RCC 7860 (cell line): ENCODE measurements around the gene IL34.

Experiments
- DNase-seq: peaks from one replicate; pipeline ENCODE4 v3.0.0-alpha.2; 2015; ENCODE audit warnings: low spot score
- FAIRE-seq: peaks from 2 replicates; lab custom pipeline; 2012; peaks lifted over from hg19 to GRCh38; lab: Jason Lieb, UNC

IL34 gene

DNA sequence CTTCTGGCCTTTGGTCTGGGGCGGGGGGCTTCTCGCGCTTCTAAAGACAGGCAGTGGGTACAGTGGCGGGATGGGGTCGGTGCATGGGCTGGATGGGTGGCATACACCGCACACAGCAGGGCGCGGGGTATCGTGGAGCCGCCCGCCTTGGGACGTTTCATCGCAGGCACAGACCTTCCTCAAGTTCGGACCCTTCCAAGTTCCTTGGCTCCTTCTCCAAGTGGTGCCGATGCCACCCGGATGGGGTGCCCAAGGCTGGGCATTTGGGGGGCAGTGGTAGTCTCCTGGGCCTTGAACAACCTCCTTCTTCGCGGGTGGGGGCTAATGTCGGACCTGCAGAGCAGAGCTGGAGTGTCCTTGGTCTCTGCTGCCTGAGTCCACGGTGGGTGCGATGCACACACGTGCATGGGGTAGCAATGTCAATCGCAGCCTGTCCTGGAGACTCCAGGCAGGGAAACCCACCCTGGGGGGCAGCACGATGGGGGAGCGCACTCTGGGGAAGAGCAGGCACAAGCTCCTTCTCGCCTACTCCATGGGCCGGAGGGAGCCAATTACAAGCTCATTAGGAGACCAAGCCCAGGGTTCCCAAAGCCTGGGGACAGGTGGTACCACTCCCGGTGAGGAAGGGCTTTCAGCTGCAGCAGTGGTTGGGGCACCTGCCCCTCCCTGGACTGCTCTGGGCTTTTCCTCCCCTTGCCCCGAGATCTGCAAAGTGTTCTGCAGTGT is 40.2 kb downstream of the IL34 start:
- DNase-seq, result no peak
- no peak for FAIRE-seq

DNA sequence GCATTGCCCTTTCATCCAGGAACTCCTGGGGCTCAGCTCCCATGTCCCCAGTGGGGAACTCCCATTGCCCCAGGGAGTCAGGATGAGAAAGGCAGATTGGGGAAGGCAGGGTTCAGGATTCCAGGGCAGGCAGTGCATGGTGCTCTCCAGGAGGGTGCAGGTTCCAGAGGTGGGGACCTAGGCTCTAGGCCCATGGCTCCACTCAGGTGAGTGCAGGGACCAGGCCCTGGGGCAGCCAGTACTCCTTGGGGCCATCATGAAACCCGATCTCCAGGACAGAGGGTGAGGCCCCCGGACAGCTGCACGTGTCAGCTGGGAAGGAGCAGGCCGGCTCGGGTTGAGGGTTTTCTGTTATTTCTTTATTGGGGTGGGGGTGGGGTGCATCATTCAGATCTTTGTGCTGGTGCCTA is 40.7 kb downstream of the IL34 start:
- DNase-seq (no peak), FAIRE-seq (no peak)

DNA sequence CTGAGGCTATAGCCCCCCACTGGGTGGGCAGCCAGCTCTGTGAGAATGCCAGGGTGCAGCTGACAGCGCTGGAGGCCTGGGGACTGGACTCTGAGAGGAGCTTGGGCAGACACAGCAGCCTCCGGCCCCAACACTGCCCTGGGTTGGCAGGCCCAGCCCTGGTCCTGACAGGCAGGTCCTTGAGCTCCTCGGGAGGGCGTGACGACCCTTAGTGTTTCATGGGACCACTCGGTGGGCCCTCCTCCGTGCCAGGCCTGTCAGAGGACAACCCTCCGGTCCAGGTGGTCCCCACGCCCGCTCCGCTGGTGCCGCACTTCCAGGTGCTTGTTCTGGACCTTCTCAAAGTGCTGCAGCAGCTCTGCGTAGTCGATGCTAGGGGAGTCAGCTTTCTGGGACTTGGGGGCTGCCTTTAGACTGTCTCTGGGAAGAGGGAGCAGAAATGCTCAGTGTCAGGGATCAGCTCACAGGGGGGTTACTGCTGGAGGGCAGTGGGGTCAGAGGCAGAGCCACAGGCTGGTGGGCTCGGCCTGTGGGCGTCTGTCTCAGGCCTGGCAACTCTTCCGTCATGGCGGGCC is 41.4 kb downstream of the IL34 start:
- no peak for FAIRE-seq
- no peak for DNase-seq

DNA sequence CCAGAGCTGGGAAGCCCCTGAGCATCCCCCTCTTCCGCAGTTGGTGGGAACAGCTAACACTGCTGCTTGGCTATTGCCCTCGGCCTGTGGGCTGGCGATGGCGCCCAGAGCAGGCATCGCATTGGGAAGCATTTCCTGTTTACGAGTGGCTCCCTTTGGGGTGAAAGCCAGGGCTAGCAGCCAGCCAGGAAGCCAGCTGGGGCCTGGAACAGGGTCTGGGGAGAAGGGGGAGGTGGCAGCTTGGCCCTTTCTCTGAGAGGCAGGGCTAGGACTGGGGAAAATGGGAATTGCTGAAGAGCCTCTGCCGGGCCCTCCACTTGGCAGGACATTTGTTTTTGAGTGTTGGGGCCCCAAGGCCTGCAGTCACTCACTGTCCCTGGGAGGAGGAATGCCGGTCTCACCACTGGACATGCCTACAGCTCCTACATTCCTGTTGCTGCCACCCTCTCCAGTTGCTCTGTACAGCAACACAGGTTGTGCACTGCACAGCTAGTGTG is 41.9 kb downstream of the IL34 start:
- FAIRE-seq (no peak), DNase-seq (no peak)

DNA sequence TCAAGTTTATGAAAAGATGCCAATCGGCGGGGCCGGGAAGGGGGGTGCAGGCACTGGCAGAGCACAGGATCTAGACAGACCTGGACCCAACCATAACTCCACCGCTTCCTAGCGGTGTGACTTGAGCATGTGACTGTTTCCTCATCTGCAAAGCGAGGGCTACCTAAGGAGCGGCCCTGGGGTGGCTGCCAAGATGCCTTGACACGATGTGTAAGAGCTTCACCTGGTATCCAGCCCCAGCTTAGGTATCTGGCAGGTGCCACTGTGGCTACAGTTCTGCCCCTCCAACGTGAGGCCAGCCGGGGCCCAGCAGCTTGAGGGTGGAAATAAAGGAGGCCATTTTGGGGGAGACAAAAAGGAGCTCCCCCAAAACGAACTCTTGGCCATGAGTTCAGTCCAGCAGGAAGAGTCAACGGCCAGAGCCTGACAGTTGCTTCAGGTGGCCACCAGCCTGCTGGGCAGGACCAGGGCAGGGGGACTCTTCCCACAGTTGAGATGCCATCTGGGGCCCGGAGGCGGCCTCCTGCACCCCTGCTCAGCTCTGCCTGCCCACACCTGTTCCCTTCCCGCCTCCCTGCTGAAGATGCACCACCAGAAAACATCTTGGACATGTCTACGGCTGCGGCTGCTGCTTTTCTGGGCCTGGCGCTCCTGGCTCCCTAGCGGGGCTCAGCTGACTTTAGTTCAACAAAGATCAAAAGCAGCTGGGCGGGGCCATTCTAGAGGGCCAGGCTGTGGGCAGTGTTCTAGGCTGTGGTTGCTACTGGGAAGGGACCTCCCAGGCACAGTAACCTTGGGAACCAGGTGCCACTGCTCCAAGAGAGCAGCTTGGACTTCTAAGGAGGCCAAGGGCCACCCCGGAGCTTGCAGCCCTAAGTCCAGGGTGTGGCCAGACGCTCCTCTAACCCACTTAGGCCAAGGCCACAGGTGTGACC is 42.9 kb downstream of the IL34 start:
- FAIRE-seq (no peak), DNase-seq (no peak)

DNA sequence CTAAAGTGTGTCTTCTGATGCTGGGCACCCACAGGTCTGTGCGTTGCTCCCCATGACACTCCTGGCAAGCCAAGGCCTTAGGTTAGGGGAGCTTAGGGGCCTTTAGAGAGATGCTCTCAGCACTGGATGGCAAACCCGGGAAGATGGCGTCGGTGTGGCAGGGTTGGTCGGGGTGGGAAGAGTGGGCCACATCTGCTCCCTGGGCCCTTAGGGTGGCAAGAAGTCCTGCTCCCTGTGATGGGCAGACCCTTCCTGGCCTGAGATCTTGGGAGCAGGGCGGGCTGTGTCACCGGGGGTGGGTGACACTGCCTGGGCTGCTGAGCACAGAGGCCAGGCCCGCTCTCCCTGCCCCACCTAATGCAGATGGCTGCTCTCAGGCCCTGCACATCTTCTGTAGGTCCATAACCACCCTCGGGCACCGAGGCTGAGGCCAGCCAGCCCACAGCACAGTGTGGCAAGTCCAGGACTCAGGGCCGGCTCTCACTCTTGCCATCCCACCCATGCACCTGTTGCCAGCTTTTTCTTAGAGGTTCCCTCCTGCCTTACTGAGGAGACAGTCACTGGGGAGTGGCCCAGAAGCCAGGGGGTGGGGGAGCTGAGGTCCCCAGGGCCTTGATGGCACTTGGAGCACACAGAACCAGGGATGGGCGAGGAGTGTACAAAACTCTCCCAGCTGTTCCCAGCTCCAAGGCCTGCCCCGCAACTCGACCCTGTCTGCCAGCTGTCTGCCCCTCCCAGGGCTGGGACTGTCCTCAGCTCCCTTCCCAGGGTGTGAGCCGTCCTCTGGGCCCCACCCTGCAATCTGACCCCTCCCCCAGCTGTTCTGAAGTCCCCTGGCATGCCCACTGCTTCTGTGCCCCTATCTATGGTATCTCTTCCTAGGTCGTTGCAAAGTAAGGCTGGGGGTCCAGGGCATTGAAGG is 43.9 kb downstream of the IL34 start:
- FAIRE-seq, result no peak

DNA sequence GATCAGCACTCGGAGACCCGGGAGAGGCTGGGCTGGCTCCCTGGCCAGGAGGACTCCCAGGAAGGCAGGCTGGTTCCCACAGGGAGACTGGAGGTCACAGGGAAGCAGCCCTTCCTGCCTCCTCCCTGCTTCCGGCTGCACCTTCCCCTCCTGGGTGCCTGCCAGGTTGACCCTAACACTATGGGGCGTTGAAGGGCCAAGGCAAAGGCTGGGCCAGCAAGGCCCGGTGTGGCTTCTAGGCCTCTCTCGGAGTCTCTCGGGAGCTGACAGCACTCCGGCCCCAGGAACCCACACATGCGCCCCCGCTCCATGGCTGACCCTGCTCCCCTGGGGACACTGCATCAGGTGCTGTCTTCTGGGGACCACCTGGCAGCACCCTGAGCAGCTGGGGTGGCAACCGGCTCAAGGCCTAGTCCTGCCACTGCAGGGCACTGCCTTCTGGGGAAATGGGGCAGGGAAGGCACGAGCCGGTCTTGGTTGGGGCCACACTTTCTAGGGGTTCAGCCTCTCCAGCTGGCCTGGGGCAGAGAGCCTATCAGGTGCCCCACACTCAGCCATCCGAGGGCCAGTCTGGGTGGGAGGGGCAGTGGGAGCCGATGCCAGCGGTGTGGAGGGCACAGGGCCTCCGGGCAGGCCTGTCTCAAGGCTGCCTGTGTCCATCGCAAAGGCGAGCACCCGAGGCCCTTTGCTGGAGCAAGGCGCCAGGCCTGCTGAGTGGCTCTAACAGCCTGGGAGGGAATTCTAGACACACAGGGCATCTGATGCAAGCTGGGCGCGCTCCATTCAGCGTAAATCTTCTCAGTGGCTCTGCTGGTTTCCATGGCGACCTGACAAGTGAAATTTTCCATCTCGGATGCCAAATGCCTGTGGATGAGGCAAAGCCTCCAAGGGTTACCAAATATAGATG is 45.1 kb downstream of the IL34 start:
- DNase-seq (no peak), FAIRE-seq (no peak)

More for the DNA sequence above, 43.9 kb downstream of the IL34 start:
- no peak for DNase-seq

DNA sequence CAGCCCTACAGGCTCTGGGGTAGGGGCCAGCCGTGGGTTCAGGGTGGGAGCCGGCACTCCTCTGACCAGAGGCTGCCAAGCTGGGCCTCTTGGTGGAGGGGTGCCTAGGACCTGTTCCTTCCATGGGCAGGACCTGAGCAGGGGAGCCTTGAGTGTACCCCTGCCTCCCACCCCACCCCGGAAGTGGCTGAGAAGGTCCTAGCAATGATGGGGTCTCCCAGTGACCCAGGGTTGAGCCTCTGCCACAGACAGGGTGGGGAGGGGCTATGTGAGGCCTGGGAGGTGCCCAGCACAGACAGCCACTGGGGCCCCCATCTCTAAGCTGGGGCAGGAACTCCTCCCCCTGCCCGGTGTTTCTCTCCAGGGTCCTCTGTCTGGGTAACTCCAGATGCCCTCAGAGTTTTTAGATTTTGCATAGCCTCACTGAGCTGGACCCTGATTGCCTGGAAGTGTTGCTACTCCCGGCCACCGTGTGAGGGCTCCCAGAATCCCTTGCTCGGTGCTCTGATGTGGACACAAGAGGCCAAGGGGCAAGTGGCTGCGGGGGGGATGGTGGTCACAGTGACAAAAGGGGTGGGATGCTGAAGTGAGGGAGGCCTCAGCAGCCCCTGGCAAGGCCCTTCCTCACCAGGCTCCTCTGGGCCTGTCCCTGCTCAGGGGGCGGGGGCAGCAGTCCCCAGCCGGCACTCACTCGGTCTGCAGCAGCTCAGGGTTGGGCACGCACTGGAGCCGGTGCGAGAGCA is 45.9 kb downstream of the IL34 start:
- FAIRE-seq (no peak), DNase-seq (no peak)

DNA sequence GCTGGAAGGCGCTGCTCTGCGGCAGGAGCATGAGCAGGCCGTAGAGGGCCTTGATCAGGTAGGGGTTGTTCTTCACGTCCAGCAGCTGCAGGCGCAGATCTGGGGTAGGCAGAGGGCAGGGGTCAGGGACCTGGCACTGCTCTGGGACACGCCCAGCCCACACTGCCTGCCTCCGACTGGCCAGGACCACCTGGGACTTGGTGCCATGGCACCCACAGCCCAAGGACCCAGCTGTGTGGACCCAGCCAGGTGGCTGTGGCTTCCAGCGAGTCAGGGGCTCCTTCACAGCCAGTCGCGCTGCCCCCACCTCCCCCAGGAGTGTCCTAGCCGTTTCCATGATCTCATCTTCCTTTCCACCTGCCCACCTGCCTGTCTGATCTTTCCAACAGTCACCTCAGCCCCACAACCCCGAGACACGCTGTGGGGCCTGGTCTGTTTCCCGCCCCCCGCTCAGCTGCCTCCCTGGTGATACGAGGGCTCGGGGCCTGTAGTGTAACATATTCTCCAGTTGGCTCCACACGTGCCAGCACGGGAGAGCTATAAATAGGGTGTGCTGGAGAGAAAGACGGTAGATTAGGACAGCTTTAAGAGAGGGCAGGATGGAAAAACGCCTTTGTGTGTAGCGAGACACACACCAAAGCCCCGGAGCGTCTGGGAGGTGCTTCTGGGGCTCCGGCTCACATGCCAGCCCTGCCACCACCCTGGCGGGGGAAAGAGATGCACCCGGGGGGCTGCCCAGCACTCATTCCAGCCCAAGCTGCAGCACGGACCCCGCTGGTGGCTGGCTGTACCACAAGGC is 46.7 kb downstream of the IL34 start:
- DNase-seq, result no peak
- FAIRE-seq, result no peak

DNA sequence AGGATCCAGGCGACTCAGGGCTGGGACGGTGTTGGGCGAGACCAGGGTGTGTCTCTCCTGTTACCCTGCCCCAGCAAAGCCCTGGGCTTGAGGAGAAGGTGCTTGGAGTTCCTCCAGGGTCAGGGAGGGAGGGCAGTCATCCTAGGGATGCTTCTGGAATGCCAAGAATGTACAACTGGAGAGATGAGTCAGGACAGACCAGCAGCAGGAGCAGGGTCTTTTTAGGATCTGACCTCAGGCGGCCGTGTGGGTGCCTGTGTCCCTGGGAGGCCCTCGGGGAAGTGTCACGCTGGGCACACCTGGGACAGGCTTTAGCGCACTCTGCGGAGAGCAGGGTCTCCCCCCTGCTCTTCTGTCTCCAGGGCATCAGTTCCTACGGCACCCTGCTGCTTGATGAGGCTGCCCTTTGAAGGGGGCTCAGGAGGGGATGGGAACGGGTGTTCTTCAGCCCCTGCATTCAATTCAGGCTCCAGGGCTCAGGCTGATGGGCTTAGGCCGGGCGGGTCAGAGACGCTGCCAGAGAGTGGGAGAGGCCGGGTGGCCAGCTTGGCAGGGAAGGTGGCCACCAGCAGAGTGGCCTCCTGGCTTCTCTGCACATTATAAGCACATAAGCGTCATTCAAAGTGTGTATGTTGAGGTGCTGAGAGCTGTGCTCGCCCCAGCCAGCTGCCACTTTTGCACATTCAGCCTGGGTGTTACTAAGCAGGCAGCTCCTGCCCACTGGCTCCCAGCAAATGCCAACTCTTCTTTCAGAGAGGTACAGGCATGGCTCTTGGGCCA is 47.9 kb downstream of the IL34 start:
- peak; percentile 96 for DNase-seq

DNA sequence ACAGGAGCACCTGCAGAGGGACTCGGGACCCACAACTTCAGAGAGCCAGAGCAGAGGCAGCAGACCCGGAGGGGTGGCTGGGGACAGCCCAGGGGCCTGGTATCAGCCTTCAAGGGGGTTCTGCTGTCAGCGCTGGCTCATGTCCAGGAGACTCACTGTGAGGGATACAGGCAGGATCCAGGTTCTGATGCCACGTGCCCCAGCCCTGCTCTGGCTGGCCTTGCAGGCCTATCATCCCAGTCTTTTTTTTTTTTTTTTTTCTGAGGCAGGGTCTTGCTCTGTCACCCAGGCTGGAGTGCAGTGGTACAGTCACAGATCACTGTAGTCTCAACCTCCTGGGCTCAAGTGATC is 48.5 kb downstream of the IL34 start:
- no peak for FAIRE-seq
- no peak for DNase-seq

More for the DNA sequence above, 47.9 kb downstream of the IL34 start:
- peak; percentile 87 for FAIRE-seq

DNA sequence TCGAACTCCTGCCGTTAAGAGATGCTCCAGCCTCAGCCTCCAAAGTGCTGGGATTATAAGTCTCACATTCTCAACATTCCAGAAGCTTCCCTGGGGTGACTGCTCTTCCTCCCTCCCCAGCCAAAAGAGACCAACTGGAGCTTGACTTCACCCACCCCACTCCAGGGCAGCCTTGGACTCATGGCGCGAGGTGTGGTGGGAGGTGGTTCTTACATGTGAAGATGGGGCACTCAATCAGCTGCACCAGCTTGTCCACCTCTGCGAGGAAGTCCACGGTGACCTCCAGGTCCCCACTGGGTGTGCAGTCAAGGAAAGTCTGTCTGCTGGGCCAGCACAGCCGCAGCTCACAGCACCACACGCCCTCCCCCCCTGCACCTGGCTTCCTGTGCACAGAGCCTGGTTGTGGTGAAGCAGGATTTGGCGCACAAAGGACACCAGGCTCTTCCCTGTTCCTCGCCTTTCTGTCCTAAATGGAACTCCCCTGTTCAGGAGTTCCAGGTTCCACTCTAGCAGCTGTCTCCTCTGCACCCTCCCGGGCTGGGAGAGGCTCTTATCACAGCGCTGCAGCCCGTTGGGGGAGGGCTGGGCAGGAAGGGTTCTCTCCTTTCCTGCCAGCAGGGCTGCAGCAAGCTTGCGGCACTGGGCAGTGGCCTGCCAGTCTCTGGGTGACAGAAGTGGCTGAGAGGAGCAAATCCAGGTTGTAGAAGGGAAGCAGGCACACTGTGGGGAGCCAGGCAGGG is 49.1 kb downstream of the IL34 start:
- FAIRE-seq (peak; percentile 44), DNase-seq (peak; percentile 68)

DNA sequence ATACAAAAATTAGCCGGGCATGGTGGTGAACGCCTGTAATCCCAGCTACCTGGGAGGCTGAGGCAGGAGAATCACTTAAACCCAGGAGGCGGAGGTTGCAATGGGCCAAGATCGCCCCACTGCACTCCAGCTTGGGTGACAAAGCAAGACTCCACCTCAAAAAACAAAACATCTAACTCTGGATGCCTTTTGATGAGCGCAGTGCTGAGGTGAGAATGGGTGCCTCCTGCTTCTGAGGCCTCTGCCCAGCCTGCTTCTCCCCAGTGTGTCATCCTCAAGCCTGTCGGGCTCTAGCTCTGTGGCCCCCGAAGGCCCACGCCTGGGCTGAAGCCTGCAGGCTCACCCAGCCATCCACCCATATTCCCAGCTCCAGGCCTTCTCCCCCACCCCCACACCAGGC is 50.0 kb downstream of the IL34 start:
- DNase-seq, result no peak
- no peak for FAIRE-seq

DNA sequence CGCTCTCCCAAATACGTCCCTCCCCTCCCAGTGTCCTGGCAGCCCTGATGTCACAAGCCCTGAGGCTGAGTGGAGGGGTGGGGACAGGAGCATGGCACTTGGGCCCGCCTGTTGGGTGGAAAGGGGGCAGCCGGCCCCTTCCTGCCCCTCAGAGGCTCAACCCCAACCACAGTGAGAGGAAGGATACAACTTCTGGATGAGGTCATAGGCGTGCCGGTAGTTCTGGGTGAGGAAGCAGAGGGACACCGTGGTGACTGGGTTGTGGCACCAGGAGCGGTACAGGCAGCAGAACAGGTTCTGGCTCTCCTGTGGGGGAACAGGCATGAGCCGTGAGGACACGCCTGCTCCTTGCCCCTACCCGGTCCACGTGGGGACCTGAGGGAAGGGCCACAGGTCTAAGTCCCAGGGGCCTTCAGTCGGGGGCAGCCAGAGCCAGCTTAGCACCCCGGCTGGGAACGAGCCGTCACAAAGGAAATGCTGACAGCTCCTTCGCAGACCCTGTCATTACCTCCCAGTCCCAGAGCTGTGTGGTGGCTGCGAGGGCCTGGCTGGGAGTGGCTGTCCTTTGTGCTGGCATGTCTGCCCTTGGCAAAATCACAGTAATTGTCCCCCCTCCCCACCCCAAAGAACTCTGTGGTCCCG is 50.7 kb downstream of the IL34 start:
- DNase-seq (no peak), FAIRE-seq (no peak)

DNA sequence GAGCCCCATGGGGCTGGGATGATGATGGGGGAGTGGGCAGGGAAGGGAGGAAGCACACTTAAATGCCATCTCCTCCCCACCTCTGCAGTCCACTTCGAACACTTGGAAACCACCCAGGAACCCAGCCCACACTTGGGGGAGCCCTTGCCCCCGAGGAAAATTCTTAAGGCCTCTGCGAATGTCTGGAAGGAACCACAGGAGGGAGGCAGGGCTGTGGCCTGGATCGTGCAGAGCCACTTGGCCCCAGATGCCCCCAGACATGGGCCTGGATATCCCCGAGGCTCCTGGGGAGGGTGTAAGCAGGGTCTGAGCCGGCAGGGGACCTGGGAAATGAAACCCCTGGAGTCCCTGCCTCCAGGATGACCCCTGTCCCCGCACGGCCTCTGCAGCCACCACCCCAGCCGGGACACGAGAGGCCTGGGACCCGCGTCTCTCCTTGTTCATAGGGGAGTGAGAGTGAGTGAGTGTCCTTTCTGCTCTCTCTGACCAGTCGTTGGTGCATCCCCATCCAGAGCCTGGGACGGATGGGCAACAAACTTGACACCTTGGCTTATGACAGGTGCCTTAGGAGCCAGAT is 51.3 kb downstream of the IL34 start:
- DNase-seq (no peak), FAIRE-seq (no peak)

DNA sequence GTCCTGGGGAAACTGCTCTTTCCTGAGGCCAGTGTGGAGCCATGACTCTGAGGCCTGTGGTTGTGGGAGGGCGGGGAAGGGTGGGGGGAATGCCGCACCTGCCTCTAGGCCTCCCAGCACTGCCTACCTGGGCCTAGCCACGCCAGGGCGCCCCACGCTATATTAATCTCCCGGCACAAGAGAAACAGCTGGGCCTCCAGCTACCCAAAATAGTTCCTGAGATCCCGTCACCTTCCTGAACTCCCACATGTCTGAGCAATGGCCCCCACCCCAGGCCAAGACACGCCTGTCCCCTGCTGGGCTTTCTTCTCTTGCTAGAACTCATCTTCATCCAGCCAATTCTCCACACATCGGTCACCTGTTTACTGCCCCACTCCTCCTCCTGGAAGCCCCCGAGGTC is 52.5 kb downstream of the IL34 start:
- no peak for FAIRE-seq
- no peak for DNase-seq
